ENCODE measurements around the gene SLC35E1. TPM values are rescaled to one million over a fixed set of nuclear protein-coding genes. Genes with fewer than 3 reads are reported as not detected.
"Not testable (repeated sequence)": the region's sequence is repeated elsewhere in the genome, so short reads cannot be mapped to it uniquely, and the experiment has no call there.

The SLC35E1 gene
- total RNA-seq, 1 donor from 2014 or later: 26.9 TPM

DNA sequence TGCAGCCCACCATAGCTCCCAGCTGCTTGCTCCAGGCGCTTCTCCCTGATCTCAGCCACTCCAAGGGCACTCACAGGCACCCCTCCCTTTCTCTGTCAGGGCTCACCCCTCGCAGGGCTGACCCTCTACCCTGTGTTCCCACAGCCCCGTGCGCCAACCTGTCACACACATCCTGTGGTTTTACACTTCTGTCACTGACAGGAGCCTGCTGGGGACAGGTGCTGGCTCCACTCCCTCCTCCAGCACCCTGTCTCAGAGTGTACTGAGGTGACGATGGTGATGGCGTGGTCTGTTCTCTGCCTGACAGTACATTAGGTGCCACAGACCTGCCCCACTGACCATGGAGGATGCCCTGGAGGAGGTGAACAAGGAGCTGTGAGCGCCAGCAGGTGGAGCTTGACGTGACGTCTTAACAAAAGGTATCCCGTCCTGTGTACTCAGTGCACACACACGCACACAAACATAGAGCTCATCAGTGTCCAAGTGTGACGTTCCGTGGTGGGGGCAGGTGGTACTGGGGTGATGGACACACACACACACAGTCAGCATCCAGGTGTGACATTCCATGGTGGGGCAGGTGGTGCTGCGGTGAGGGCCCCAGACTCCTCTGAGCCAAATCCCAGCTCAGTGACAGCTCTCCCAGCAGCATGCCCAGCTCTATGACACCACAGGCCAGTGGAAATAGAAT lies 55.1 kb downstream of the SLC35E1 start:
- TF ChIP-seq, protein P1, sequence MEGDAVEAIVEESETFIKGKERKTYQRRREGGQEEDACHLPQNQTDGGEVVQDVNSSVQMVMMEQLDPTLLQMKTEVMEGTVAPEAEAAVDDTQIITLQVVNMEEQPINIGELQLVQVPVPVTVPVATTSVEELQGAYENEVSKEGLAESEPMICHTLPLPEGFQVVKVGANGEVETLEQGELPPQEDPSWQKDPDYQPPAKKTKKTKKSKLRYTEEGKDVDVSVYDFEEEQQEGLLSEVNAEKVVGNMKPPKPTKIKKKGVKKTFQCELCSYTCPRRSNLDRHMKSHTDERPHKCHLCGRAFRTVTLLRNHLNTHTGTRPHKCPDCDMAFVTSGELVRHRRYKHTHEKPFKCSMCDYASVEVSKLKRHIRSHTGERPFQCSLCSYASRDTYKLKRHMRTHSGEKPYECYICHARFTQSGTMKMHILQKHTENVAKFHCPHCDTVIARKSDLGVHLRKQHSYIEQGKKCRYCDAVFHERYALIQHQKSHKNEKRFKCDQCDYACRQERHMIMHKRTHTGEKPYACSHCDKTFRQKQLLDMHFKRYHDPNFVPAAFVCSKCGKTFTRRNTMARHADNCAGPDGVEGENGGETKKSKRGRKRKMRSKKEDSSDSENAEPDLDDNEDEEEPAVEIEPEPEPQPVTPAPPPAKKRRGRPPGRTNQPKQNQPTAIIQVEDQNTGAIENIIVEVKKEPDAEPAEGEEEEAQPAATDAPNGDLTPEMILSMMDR (conservative IDR thresholded peaks at IDR 0.05; ENCODE audit: low read depth, low read length): no peak

DNA sequence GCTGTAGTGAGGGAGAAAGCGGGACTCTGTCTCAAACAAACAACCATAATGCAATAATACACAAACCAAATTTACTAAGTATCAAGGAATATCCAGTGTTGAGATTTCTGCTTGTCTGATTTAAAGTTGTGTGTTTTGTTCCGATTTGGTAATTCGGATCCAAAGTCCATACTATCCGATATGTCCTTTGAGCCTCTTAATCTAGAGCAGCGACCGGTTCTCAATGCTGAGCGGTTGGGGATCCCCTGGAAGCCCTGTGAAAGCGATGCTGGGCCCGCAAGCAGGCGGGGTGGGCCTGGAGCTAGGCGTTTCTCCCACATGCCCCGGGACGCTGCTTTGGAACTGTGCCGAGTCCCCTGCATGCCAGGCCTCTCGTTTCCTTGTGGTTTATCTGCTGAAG lies 55.8 kb downstream of the SLC35E1 start:
- no peak overlapping the region for H3K4me3 ChIP-seq (ENCODE audit: low read depth, low read length)
- TF ChIP-seq, protein P1 (conservative IDR thresholded peaks at IDR 0.05; ENCODE audit: low read depth, low read length): no peak
- DNase-seq (ENCODE audit: low read depth): no peak

More for the DNA sequence above, 55.1 kb downstream of the SLC35E1 start:
- no peak overlapping the region for H3K4me3 ChIP-seq (ENCODE audit: low read depth, low read length)
- no peak for DNase-seq (ENCODE audit: low read depth)

DNA sequence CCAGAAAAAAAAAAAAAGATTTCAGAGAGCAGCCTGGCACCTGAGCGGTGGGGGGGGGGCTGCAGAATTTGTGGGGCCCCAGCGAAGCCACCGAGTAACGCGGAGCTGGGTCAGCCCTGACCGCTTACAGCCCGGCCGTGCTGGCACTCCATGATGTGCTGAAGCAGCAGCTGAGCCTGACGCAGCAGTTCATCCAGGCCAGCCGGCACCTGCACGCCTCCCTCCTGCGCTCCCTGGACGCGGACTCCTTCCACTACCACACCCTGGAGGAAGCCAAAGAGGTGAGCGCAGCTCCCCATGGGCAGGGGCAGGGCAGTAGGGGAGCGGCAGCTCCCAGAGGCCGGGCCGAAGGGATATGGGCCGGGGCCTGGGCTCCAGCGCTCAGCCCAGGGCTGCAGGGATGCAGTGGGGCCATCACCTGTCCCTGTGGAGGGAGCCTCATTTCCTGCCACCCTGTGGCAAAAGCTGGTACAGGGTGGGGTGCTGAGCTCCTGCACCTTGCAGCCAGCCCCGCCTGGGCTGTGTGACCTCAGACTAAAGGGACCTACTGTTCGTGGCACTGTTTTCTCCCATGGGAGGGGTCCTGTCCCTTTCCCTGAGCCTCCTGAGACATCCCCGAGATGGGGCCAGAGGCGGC lies 57.7 kb downstream of the SLC35E1 start:
- no peak for DNase-seq (ENCODE audit: low read depth)
- H3K4me3 ChIP-seq (ENCODE audit: low read depth, low read length): no peak overlapping the region
- TF ChIP-seq, protein P1 (conservative IDR thresholded peaks at IDR 0.05; ENCODE audit: low read depth, low read length): peak; percentile 10

DNA sequence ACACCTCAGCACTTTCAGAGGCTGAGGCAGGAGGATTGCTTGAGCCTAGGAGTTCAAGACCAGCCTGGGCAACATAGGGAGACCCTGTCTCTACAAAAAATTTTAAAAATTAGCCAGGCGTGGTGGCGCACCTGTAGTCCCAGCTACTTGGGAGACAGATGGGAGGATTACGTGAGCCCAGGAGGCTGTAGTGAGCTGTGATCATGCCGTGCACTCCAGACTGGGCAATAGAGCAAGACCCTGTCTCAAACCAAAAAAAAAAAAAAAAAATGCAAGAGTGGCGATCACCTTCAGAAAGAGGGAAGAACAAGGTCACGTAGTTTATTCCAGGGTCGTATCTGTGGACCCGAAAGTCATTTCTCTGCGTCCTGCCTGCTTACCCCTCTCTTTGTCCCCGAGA lies 59.6 kb downstream of the SLC35E1 start:
- not testable (repeated sequence) for DNase-seq (ENCODE audit: low read depth); H3K4me3 ChIP-seq (ENCODE audit: low read depth, low read length)

DNA sequence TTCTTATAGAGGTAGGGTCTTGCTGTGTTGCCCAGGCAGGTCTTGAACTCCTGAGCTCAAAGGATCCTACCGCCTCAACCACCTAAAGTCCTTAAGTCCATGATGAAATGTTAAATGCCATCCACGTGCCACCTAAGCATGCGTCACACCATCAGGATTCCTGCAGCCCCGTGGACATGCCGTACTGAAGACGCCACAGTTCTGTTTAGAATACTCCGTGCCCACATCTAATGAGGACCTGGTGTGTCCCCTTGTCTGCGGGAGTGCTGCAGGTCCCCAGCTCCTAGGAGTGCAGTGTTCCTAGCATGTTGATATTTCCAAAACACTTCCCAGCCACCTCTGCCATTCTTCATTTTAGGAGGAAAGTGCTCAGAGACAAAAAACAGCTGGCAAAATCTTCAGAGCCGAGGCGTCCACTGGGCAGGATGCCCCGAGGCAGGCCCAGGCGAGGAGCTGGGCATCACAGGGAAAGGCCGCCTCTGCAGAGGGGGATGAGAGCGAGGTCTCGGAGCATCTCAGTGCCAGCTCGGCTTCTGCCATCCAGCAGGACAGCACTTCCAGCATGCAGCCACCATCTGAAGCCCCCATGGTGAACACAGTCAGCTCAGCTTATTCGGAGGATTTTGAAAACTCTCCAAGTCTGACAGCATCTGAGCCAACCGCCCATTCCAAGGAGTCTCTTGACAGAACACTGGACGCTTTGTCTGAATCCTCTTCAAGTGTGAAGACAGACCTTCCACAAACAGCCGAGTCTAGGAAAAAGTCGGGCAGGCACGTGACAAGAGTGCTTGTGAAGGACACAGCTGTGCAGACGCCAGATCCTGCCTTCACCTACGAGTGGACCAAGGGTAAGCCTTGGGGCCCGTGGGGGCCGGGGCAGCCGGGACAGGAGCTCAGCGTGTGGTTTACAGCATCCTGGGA lies 62.8 kb downstream of the SLC35E1 start:
- no peak for DNase-seq (ENCODE audit: low read depth)
- TF ChIP-seq, protein P1 (conservative IDR thresholded peaks at IDR 0.05; ENCODE audit: low read depth, low read length): no peak
- no peak overlapping the region for H3K4me3 ChIP-seq (ENCODE audit: low read depth, low read length)

DNA sequence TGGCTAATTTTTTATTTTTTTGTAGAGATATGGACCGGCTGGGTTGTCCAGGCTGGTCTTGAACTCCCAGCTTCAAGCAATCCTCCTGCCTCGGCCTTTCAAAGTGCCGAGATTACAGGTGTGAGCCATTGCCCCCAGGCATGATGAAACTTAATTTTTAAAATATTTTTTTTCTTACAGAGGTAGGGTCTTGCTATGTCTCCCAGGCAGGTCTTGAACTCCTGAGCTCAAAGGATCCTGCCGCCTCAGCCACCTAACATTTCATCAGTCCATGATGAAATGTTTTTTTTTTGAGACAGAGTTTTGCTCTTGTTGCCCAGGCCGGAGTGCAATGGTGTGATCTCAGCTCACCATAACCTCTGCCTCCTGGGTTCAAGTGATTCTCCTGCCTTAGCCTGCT lies 63.7 kb downstream of the SLC35E1 start:
- H3K4me3 ChIP-seq (ENCODE audit: low read depth, low read length): no peak overlapping the region
- DNase-seq (ENCODE audit: low read depth): no peak
- TF ChIP-seq, protein P1 (conservative IDR thresholded peaks at IDR 0.05; ENCODE audit: low read depth, low read length): no peak

DNA sequence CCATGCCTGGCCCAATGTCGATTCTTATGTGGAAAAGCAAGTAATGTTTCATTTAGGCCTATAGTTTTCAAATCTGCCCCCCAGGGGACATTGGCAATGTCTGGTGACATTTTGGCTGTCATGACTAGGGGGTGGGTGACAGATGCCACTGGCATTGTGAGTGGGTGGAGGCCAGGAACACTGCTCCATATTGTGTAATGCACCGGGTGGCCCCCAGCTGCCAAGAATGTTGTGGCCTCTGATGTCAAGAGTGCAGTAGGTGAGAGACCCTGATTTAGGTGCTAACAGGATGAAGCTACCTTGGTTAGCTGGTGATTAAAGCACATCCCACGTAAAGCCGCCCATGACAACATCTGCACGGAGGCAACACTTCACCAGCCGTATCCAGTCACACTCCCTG lies 65.3 kb downstream of the SLC35E1 start:
- no peak overlapping the region for H3K4me3 ChIP-seq (ENCODE audit: low read depth, low read length)
- no peak for DNase-seq (ENCODE audit: low read depth)
- TF ChIP-seq, protein P1 (conservative IDR thresholded peaks at IDR 0.05; ENCODE audit: low read depth, low read length): no peak

DNA sequence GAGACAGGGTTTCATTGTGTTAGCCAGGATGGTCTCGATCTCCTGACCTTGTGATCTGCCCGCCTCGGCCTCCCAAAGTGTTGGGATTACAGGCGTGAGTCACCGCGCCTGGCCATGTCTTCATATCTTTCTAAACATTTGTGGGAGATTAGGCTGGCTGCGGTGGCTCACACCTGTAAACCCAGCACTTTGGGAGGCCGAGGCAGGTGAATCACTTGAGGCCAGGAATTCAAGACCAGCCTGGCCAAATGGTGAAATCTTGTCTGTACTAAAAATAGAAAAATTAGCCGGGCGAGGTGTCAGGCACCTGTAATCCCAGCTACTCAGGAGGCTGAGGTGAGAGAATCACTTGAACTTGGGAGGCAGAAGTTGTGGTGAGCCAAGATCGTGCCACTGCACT lies 66.1 kb downstream of the SLC35E1 start:
- not testable (repeated sequence) for DNase-seq (ENCODE audit: low read depth); H3K4me3 ChIP-seq (ENCODE audit: low read depth, low read length)
